ENCODE measurements around the gene SNX14.
"Not testable (repeated sequence)": the region's sequence is repeated elsewhere in the genome, so short reads cannot be mapped to it uniquely, and the experiment has no call there.

SNX14 gene

GRCh38 chr6:85593438-85594196, at the start of gene SNX14:
SNX14 (minus strand) TSS chr6:85593858; CDS start chr6:85593718, 140 bp downstream.
- peak; percentile 71 to 86 for DNase-seq

- peak; percentile 96 to 98 for DNase-seq
Measured at GRCh38 chr6:85642774-85643536, 49.3 kb upstream of the SNX14 start, which contains the start of gene SYNCRIP. SYNCRIP (minus strand) TSS chr6:85642886; CDS start chr6:85641439, 1,447 bp downstream.

- peak in 1 of 2 experiments; percentile 34 for DNase-seq
Measured at GRCh38 chr6:85641897-85642773, 48.5 kb upstream of the SNX14 start.

GRCh38 chr6:85641522-85641896, 47.9 kb upstream of the SNX14 start:
- no peak for DNase-seq

GRCh38 chr6:85640821-85641220, 47.2 kb upstream of the SNX14 start:
- no peak for DNase-seq

- no peak for DNase-seq
Measured at GRCh38 chr6:85637579-85637978, 43.9 kb upstream of the SNX14 start.

- DNase-seq, result no peak
Measured at GRCh38 chr6:85632164-85632942, 38.7 kb upstream of the SNX14 start.

GRCh38 chr6:85631117-85631516, 37.5 kb upstream of the SNX14 start:
- not testable (repeated sequence) for DNase-seq

- no peak for DNase-seq
Measured at GRCh38 chr6:85628353-85628752, 34.7 kb upstream of the SNX14 start.

- no peak for DNase-seq
Measured at GRCh38 chr6:85620308-85620707, 26.6 kb upstream of the SNX14 start.

- no peak for DNase-seq
Measured at GRCh38 chr6:85614780-85615179, 21.1 kb upstream of the SNX14 start.

- no peak for DNase-seq
Measured at GRCh38 chr6:85612690-85613474, 19.2 kb upstream of the SNX14 start.

GRCh38 chr6:85610182-85610895, 16.7 kb upstream of the SNX14 start:
- no peak for DNase-seq

- DNase-seq, result no peak
Measured at GRCh38 chr6:85602100-85602499, 8.4 kb upstream of the SNX14 start.

- no peak for DNase-seq
Measured at GRCh38 chr6:85600713-85601313, 7.2 kb upstream of the SNX14 start.

GRCh38 chr6:85594197-85594930, 706 bp upstream of the SNX14 start:
- peak; percentile 57 to 62 for DNase-seq

- no peak for DNase-seq
Measured at GRCh38 chr6:85592033-85592432, 1.6 kb downstream of the SNX14 start.

GRCh38 chr6:85591207-85591606, 2.5 kb downstream of the SNX14 start:
- DNase-seq, result no peak

GRCh38 chr6:85585741-85586140, 7.9 kb downstream of the SNX14 start:
- no peak for DNase-seq

GRCh38 chr6:85582832-85583231, 10.8 kb downstream of the SNX14 start:
- DNase-seq, result not testable (repeated sequence)
